PFSK-1 (cell line): Measurements from ENCODE around the gene IFNW1.

Source experiments
- FOXP2 ChIP-seq: optimal IDR thresholded peaks from 2 replicates; pipeline ENCODE3; 2011; ENCODE audit warnings: borderline replicate concordance, control low read depth, inconsistent platforms; ENCODE audit not compliant: insufficient read depth; ENCODE audit errors: extremely low read length, extremely low read depth
- POLR2AphosphoS5 ChIP-seq: IDR thresholded peaks from 2 replicates; pipeline ENCODE4 v1.6.1; 2012; ENCODE audit warnings: low read depth, mild to moderate bottlenecking, control low read depth, low read length, moderate library complexity
- SIN3A ChIP-seq: IDR thresholded peaks from 2 replicates; pipeline ENCODE4 v1.6.1; 2012; ENCODE audit warnings: mild to moderate bottlenecking, low read length, moderate library complexity, borderline replicate concordance; ENCODE audit not compliant: insufficient read depth
- TAF1 ChIP-seq: IDR thresholded peaks from 2 replicates; pipeline ENCODE4 v1.6.1; 2012; ENCODE audit warnings: low read length, control low read depth, borderline replicate concordance; ENCODE audit not compliant: insufficient read depth
- TF ChIP-seq, protein P1 (sequence below), 2 experiments: IDR thresholded peaks; 2 replicates each; pipeline versions ENCODE4 v1.6.1 to v1.8.0; 2011 to 2012; ENCODE audit warnings: low read depth in 2 of 2, low read length in 2 of 2, control low read depth in 1 of 2, inconsistent platforms in 1 of 2, mild to moderate bottlenecking in 1 of 2, moderate library complexity in 1 of 2; ENCODE audit not compliant: insufficient read depth in 1 of 2

IFNW1 gene

DNA sequence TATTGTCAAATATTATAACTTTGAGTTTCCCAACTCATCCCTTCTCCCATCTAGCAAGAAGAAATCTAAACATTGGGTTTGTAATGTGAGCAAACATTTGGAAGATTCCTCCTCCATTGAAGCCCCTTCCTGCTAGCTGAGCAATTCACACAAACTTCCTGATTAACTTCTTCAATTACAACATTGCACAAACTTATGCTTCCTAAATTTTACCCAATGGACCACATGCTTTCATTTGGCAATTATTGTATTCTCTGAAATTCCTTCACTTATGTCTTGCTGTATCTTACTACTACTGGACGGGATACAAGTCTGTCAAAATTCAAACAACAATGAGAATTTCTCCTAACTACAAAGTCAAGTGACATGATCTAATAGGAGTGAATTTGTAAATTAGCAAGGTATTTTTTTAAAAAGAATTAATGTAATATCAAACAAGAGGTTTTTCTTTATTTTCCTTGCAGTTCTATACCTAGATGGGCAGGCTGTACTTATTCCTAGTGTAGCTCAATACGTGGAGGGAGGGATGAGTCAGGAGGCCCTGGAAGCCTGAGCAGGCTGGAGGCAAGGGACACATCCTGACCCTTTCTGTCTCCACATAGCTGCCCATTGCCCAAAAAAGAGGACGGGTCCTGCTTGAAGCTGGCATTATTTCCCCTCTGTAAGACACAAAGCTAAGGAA, 11.8 kb upstream of the IFNW1 start:
- TF ChIP-seq TAF1 (no peak), POLR2AphosphoS5 (no peak), FOXP2 (no peak)

- no peak for TF ChIP-seq SIN3A
- no peak for TF ChIP-seq TAF1
- TF ChIP-seq POLR2AphosphoS5: no peak
- TF ChIP-seq, protein P1, sequence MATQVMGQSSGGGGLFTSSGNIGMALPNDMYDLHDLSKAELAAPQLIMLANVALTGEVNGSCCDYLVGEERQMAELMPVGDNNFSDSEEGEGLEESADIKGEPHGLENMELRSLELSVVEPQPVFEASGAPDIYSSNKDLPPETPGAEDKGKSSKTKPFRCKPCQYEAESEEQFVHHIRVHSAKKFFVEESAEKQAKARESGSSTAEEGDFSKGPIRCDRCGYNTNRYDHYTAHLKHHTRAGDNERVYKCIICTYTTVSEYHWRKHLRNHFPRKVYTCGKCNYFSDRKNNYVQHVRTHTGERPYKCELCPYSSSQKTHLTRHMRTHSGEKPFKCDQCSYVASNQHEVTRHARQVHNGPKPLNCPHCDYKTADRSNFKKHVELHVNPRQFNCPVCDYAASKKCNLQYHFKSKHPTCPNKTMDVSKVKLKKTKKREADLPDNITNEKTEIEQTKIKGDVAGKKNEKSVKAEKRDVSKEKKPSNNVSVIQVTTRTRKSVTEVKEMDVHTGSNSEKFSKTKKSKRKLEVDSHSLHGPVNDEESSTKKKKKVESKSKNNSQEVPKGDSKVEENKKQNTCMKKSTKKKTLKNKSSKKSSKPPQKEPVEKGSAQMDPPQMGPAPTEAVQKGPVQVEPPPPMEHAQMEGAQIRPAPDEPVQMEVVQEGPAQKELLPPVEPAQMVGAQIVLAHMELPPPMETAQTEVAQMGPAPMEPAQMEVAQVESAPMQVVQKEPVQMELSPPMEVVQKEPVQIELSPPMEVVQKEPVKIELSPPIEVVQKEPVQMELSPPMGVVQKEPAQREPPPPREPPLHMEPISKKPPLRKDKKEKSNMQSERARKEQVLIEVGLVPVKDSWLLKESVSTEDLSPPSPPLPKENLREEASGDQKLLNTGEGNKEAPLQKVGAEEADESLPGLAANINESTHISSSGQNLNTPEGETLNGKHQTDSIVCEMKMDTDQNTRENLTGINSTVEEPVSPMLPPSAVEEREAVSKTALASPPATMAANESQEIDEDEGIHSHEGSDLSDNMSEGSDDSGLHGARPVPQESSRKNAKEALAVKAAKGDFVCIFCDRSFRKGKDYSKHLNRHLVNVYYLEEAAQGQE (IDR thresholded peaks at IDR 0.05; ENCODE audit: insufficient read depth in 1 of 2, low read depth in 2 of 2, low read length in 2 of 2): no peak
- no peak for TF ChIP-seq FOXP2
Observed at GRCh38 chr9:21144603-21145002, 3.0 kb upstream of the IFNW1 start.

DNA sequence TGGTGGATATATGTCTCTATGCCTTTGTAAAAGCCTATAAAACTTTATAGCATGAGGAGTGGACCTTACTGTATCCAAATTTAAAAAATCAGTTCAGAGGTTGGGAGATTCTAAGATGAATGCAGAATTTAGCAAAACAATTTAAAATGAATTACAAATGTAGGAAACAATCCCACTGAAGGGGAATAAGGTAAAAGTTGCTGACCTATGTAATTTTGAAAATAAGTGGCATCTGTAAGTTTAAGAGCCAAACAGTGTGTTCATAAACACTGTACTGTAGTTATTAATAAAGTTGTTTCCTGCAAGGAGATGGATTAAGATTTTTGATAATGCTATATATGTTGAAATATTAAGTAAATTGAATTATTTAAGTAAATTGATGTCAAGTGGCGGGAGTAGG, 4.6 kb downstream of the IFNW1 start:
- TF ChIP-seq FOXP2: no peak
- TF ChIP-seq TAF1: no peak
- TF ChIP-seq, protein P1 (IDR thresholded peaks at IDR 0.05; ENCODE audit: insufficient read depth in 1 of 2, low read depth in 2 of 2, low read length in 2 of 2): no peak
- no peak for TF ChIP-seq POLR2AphosphoS5
- no peak for TF ChIP-seq SIN3A

- TF ChIP-seq, protein P1 (IDR thresholded peaks at IDR 0.05; ENCODE audit: insufficient read depth in 1 of 2, low read depth in 2 of 2, low read length in 2 of 2): no peak
- TF ChIP-seq FOXP2 (no peak), TAF1 (no peak), SIN3A (no peak), POLR2AphosphoS5 (no peak)
Observed at GRCh38 chr9:21135736-21136135, 5.9 kb downstream of the IFNW1 start.

DNA sequence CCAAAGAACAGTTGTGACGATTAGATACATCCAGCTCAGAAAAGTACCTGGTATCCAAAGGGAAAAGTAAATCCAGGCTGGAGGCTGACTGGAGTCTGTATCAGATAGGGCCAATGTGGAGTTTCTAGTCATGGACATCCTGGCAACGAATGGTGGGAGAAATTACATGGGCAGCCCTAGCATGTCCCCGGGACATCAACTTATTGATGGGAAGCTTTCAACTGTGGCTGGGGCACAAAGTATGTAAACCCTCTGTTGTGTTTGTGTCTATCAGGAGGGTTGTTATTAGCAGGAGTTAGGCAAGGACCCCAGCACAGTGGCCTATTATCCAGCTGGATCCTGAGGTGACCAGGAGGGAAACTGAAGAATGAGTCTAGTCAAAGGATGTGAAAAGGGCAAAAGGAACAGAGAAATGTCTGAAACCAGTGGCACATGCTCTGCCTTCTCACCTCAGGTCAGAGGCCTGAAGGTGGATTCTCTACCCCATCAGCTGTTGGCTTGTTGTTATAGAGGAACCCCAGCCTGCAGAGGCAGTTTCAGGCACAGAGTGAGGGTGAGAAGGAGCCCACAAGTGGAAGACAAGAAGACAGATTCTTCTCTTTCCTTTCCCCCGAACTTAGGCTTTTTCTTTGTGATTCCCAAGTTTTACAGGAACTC, 19.9 kb downstream of the IFNW1 start:
- TF ChIP-seq TAF1: no peak
- no peak for TF ChIP-seq SIN3A
- TF ChIP-seq, protein P1 (IDR thresholded peaks at IDR 0.05; ENCODE audit: insufficient read depth in 1 of 2, low read depth in 2 of 2, low read length in 2 of 2): no peak
- TF ChIP-seq POLR2AphosphoS5: no peak
- TF ChIP-seq FOXP2: no peak
